SK-N-SH treated with all-trans-retinoic acid at 6 μM for 48 hours (cell line): ENCODE data around the gene WAPL.

Source experiments
- ARNTL ChIP-seq: fragments of 450-650 bp; formaldehyde crosslinking; IDR thresholded peaks from 2 replicates; pipeline ENCODE4 v1.5.0; 2020; ENCODE audit warnings: low read depth, mild to moderate bottlenecking, moderate library complexity, borderline replicate concordance
- BACH2 ChIP-seq: fragments of 250-450 bp; sonication (Bioruptor Pico); IDR thresholded peaks from 2 replicates; pipeline ENCODE4 v1.9.0; 2021; ENCODE audit warnings: mild to moderate bottlenecking, borderline replicate concordance
- GLIS3 ChIP-seq: fragments of 250-450 bp; sonication (Bioruptor Pico); IDR thresholded peaks from 2 replicates; pipeline ENCODE4 v1.5.0; 2020; ENCODE audit warnings: mild to moderate bottlenecking, moderate library complexity
- ISL1 ChIP-seq: fragments of 250-450 bp; sonication (Bioruptor Pico); IDR thresholded peaks from 2 replicates; pipeline ENCODE4 v2.1.2; 2022; ENCODE audit warnings: mild to moderate bottlenecking, moderate library complexity
- PATZ1 ChIP-seq: fragments of 250-450 bp; sonication (Bioruptor Pico); IDR thresholded peaks from 2 replicates; pipeline ENCODE4 v1.8.0; 2020; ENCODE audit warnings: mild to moderate bottlenecking, moderate library complexity, borderline replicate concordance
- PPARA ChIP-seq: fragments of 250-450 bp; sonication (Bioruptor Pico); IDR thresholded peaks from 2 replicates; pipeline ENCODE4 v1.5.0; 2020; ENCODE audit warnings: mild to moderate bottlenecking, borderline replicate concordance
- SNAI2 ChIP-seq: fragments of 250-450 bp; sonication (Bioruptor Pico); IDR thresholded peaks from 2 replicates; pipeline ENCODE4 v1.5.0; 2020; ENCODE audit warnings: mild to moderate bottlenecking, moderate library complexity
- TOX ChIP-seq: fragments of 250-450 bp; sonication (Bioruptor Pico); IDR thresholded peaks from 2 replicates; pipeline ENCODE4 v1.8.0; 2021; ENCODE audit warnings: mild to moderate bottlenecking, moderate library complexity, borderline replicate concordance
- ZFP3 ChIP-seq: fragments of 250-450 bp; sonication (Bioruptor Pico); IDR thresholded peaks from 2 replicates; pipeline ENCODE4 v1.5.0; 2020; ENCODE audit warnings: mild to moderate bottlenecking, moderate library complexity

GRCh38 chr10:86556933-86557649 is 35.5 kb upstream of the WAPL start:
- TF ChIP-seq SNAI2 (no peak), ZFP3 (no peak), PPARA (no peak), BACH2 (CRISPR knock-in tag) (no peak), GLIS3 (CRISPR knock-in tag) (no peak), ISL1 (CRISPR knock-in tag) (no peak), ARNTL (CRISPR knock-in tag) (no peak), PATZ1 (CRISPR knock-in tag) (no peak), TOX (CRISPR knock-in tag) (no peak)
